IPS-20b (cell line): ENCODE results near the gene NT5DC3.

Experiments
- H3K27ac ChIP-seq: one replicate; pipeline ENCODE4 v1.5.1; 2013; ENCODE audit warnings: low read length
- H3K27me3 ChIP-seq: 2 replicates; pipeline ENCODE4 v1.6.1; 2013; ENCODE audit warnings: mild to moderate bottlenecking, low read length, inconsistent platforms; ENCODE audit not compliant: insufficient read depth
- H3K36me3 ChIP-seq: 2 replicates; pipeline ENCODE4 v1.6.1; 2013; ENCODE audit warnings: low read depth, mild to moderate bottlenecking, inconsistent platforms, low read length, moderate library complexity; ENCODE audit not compliant: insufficient read depth
- H3K4me1 ChIP-seq: 2 replicates; pipeline ENCODE4 v1.6.1; 2013; ENCODE audit warnings: mild to moderate bottlenecking, control low read depth, inconsistent platforms, low read length, moderate library complexity; ENCODE audit not compliant: insufficient read depth
- H3K4me3 ChIP-seq: 2 replicates; pipeline ENCODE4 v1.5.1; 2013; ENCODE audit warnings: mild to moderate bottlenecking, low read length, inconsistent platforms
- H3K9ac ChIP-seq: 2 replicates; pipeline ENCODE4 v1.6.1; 2013; ENCODE audit warnings: low read depth, mild to moderate bottlenecking, inconsistent platforms, low read length, moderate library complexity
- H3K9me3 ChIP-seq: 2 replicates; pipeline ENCODE4 v1.6.1; 2013; ENCODE audit warnings: mild to moderate bottlenecking, low read depth, low read length, inconsistent platforms; ENCODE audit not compliant: insufficient read depth

Gene NT5DC3

DNA sequence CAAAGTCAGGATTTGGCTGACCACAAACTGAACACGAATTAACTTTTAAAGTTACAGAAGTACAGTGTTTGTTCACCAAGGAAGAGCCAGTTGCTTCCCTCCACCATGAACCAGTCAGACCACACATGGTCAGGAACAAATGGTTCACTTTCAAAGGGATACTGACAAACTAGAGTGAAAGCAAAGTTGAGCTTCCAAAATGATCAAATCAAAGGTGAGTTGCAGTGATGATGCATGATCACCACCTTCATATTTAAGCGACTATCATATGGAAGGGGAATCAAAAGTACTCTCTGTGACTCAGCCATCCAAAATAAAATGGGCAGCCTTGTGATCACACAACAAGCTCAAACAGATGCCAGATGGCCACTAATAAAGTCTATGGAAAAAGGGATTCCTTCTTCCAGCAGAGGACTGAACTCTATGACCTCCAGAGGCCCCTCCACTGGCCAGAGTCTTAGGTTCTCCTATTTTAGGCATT is 13.1 kb downstream of the NT5DC3 start:
- H3K27ac ChIP-seq = no peak overlapping the region
- no peaks in the 10 kb centered on the region for H3K36me3 ChIP-seq
- 0 out of 2 replicates have a peak, but pooled peaks cover 3% of the 10 kb centered on the region for H3K4me1 ChIP-seq

GRCh38 chr12:103824845-103825244 is 16.2 kb downstream of the NT5DC3 start:
- Histone ChIP-seq H3K4me1 (0 out of 2 replicates have a peak, but pooled peaks cover 3% of the 10 kb centered on the region), H3K27ac (no peak overlapping the region), H3K4me3 (no peak overlapping the region), H3K27me3 (no peaks in the 10 kb centered on the region), H3K9ac (no peak overlapping the region), H3K36me3 (peaks cover 4% of the 10 kb centered on the region; the same call in 1 of the 2 replicates), H3K9me3 (peaks cover 5% of the 10 kb centered on the region; the same call in 1 of the 2 replicates)

More for the DNA sequence above, 13.1 kb downstream of the NT5DC3 start:
- Histone ChIP-seq H3K9ac (no peak overlapping the region), H3K9me3 (no peaks in the 10 kb centered on the region), H3K27me3 (no peaks in the 10 kb centered on the region), H3K4me3 (no peak overlapping the region)

DNA sequence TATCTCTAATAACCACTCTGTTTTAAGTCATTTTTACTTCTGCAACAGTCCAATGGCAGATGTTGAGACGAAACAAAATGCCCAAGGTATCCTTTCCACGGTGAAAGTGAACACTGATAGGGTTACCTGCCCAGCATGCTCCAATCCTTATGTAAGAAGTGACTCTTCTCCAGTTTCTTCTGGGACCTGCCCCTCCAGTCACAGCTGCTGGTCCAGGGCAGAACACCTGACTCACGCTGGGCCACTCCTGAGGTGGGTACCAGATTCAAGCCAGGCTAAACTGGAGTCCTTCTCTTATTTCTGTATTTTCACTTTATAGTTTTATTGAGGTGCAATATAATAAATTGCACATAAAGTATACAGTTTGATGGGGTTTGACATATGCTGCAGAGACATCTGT is 16.7 kb downstream of the NT5DC3 start:
- no peak overlapping the region for H3K4me3 ChIP-seq
- H3K27ac ChIP-seq = no peak overlapping the region
- peaks cover 4% of the 10 kb centered on the region; the same call in 1 of the 2 replicates for H3K36me3 ChIP-seq
- H3K4me1 ChIP-seq = 0 out of 2 replicates have a peak, but pooled peaks cover 3% of the 10 kb centered on the region
- H3K9ac ChIP-seq = no peak overlapping the region
- peaks cover 5% of the 10 kb centered on the region; the same call in 1 of the 2 replicates for H3K9me3 ChIP-seq
- H3K27me3 ChIP-seq = no peaks in the 10 kb centered on the region

- Histone ChIP-seq H3K4me1 (0 out of 2 replicates have a peak, but pooled peaks cover 3% of the 10 kb centered on the region), H3K9me3 (peaks cover 5% of the 10 kb centered on the region; the same call in 1 of the 2 replicates), H3K36me3 (peaks cover 4% of the 10 kb centered on the region; the same call in 1 of the 2 replicates), H3K27me3 (no peaks in the 10 kb centered on the region), H3K4me3 (no peak overlapping the region), H3K27ac (no peak overlapping the region), H3K9ac (no peak overlapping the region)
Observed at GRCh38 chr12:103823871-103824270, 17.2 kb downstream of the NT5DC3 start.

GRCh38 chr12:103821773-103822172 is 19.3 kb downstream of the NT5DC3 start:
- Histone ChIP-seq H3K27me3 (no peaks in the 10 kb centered on the region), H3K9ac (no peak overlapping the region), H3K4me1 (0 out of 2 replicates have a peak, but pooled peaks cover 3% of the 10 kb centered on the region), H3K4me3 (no peak overlapping the region), H3K9me3 (peaks cover 5% of the 10 kb centered on the region; the same call in 1 of the 2 replicates), H3K27ac (no peak overlapping the region), H3K36me3 (peaks cover 4% of the 10 kb centered on the region; the same call in 1 of the 2 replicates)

- H3K27me3 ChIP-seq = no peaks in the 10 kb centered on the region
- H3K4me3 ChIP-seq = no peak overlapping the region
- no peak overlapping the region for H3K27ac ChIP-seq
- peaks cover 4% of the 10 kb centered on the region; the same call in 1 of the 2 replicates for H3K36me3 ChIP-seq
- H3K4me1 ChIP-seq = 0 out of 2 replicates have a peak, but pooled peaks cover 3% of the 10 kb centered on the region
- H3K9ac ChIP-seq = no peak overlapping the region
- peaks cover 5% of the 10 kb centered on the region; the same call in 1 of the 2 replicates for H3K9me3 ChIP-seq
Observed at GRCh38 chr12:103820881-103821489, 20.0 kb downstream of the NT5DC3 start.

- no peak overlapping the region for H3K27ac ChIP-seq
- 0 out of 2 replicates have a peak, but pooled peaks cover 3% of the 10 kb centered on the region for H3K4me1 ChIP-seq
- H3K4me3 ChIP-seq = no peak overlapping the region
- H3K36me3 ChIP-seq = peaks cover 4% of the 10 kb centered on the region; the same call in 1 of the 2 replicates
- H3K9ac ChIP-seq = no peak overlapping the region
- no peaks in the 10 kb centered on the region for H3K27me3 ChIP-seq
- peaks cover 5% of the 10 kb centered on the region; the same call in 1 of the 2 replicates for H3K9me3 ChIP-seq
Observed at GRCh38 chr12:103820361-103820760, 20.7 kb downstream of the NT5DC3 start.

DNA sequence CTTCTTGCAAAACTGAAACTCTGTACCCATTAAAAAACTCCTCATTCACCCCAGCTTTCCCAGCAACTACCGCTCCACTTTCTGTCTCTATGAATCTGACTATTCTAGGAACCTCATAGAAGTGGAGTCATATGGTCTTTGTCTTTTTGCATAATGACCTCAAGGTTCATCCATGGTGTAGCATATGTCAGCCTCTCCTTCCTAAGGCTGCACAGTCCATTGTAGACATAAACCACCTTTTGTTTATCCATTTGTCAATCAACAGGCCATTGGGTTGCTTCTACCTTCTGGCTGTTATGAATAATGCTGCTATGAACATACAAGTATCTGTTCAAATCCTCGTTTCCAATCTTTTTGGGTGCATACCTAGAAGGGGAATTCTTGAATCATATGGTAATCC is 21.1 kb downstream of the NT5DC3 start:
- Histone ChIP-seq H3K9ac (no peak overlapping the region), H3K36me3 (peaks cover 4% of the 10 kb centered on the region; the same call in 1 of the 2 replicates), H3K27ac (no peak overlapping the region), H3K9me3 (peaks cover 5% of the 10 kb centered on the region; the same call in 1 of the 2 replicates), H3K27me3 (no peaks in the 10 kb centered on the region), H3K4me1 (0 out of 2 replicates have a peak, but pooled peaks cover 2% of the 10 kb centered on the region), H3K4me3 (no peak overlapping the region)

- Histone ChIP-seq H3K27me3 (no peaks in the 10 kb centered on the region), H3K4me1 (no peaks in the 10 kb centered on the region), H3K9me3 (peaks cover 5% of the 10 kb centered on the region; the same call in 1 of the 2 replicates), H3K4me3 (no peak overlapping the region), H3K36me3 (peaks cover 6% of the 10 kb centered on the region), H3K9ac (no peak overlapping the region), H3K27ac (no peak overlapping the region)
Observed at GRCh38 chr12:103819312-103819711, 21.7 kb downstream of the NT5DC3 start.

DNA sequence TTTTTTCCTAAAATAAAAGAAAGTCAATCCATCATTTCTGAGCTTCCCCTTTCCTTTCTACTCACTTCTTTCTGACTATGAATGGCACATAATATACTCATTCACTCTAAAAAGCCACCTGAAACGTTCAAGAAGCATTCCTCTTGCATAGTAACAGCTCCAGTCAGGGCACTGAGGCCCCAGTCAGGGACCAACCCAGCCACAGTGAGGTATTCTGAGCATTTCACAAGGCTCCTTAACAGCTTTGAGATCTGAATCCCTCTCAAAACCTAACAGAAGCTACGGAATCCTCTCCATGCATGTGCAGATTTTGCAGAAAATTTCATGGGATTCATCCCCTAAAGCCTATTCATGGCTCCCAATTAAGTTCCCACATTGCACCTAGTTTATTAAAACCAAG is 23.2 kb downstream of the NT5DC3 start:
- Histone ChIP-seq H3K4me1 (no peaks in the 10 kb centered on the region), H3K4me3 (no peak overlapping the region), H3K36me3 (peaks cover 21% of the 10 kb centered on the region), H3K27ac (no peak overlapping the region), H3K27me3 (no peaks in the 10 kb centered on the region), H3K9ac (no peak overlapping the region), H3K9me3 (peaks cover 5% of the 10 kb centered on the region; the same call in 1 of the 2 replicates)

DNA sequence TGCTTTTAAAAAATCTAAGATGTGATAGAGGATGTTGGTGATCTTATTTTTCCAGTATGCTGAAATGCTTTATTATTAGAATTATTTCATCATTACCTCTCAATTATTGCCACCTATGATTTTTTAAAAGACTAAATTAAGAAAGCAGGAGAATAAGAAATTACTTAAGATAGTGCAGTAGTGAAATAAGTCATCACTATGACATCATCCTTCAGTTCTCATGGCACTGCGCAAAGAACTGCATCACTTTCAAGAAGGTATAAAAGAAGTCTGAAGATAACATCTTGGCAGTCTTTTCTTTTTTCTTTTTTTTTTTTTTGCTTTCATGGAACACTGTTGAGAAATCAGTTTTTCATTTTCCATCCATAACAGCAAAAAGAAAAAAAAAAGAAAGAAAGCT is 24.4 kb downstream of the NT5DC3 start:
- no peaks in the 10 kb centered on the region for H3K4me1 ChIP-seq
- H3K27ac ChIP-seq = no peak overlapping the region
- no peak overlapping the region for H3K9ac ChIP-seq
- no peaks in the 10 kb centered on the region for H3K27me3 ChIP-seq
- H3K9me3 ChIP-seq = peaks cover 5% of the 10 kb centered on the region; the same call in 1 of the 2 replicates
- H3K4me3 ChIP-seq = no peak overlapping the region
- peaks cover 29% of the 10 kb centered on the region for H3K36me3 ChIP-seq

- no peaks in the 10 kb centered on the region for H3K27me3 ChIP-seq
- H3K9ac ChIP-seq = no peak overlapping the region
- H3K4me1 ChIP-seq = no peaks in the 10 kb centered on the region
- H3K36me3 ChIP-seq = peaks cover 32% of the 10 kb centered on the region
- H3K4me3 ChIP-seq = no peak overlapping the region
- H3K9me3 ChIP-seq = no peaks in the 10 kb centered on the region
- H3K27ac ChIP-seq = no peak overlapping the region
Observed at GRCh38 chr12:103814436-103814835, 26.6 kb downstream of the NT5DC3 start.
